Measurements from ENCODE around the gene SCN2A. TPM values are rescaled to one million over a fixed set of nuclear protein-coding genes. Genes with fewer than 3 reads are reported as not detected.
"Not testable (repeated sequence)": the region's sequence is repeated elsewhere in the genome, so short reads cannot be mapped to it uniquely, and the experiment has no call there.

SCN2A gene
- total RNA-seq, 1 experiment from 2014 or later = 0.05 TPM

DNA sequence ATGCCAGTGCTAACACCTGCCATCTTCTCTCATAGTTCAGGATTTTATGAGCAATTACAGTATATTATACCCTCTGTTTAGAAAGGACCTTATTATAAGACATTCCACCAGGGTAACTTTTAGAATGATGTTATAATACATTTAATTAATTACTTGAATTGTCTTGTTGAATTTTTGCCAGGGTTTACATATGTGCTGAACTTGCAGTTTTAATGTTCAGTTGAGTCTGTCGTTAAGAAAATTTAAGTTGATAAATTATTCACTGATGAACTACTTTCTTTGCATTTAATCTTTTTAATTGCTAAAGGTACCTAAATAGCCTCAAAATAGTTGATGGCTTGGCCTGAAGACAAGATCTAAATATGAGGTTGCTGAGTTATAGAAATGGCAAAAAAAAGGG lies 68.1 kb downstream of the SCN2A start:
- Histone ChIP-seq H3K9me3 (replicated peaks) (no peaks in the 10 kb centered on the region), H3K27ac (no peak overlapping the region), H3K4me3 (no peak overlapping the region), H3K4me1 (replicated peaks) (no peaks in the 10 kb centered on the region), H3K27me3 (replicated peaks) (no peaks in the 10 kb centered on the region; the same call in 1 of the 2 replicates), H3K36me3 (no peaks in the 10 kb centered on the region)
- DNase-seq (ENCODE audit: low read depth in 1 of 2, low spot score in 2 of 2) = no peak

DNA sequence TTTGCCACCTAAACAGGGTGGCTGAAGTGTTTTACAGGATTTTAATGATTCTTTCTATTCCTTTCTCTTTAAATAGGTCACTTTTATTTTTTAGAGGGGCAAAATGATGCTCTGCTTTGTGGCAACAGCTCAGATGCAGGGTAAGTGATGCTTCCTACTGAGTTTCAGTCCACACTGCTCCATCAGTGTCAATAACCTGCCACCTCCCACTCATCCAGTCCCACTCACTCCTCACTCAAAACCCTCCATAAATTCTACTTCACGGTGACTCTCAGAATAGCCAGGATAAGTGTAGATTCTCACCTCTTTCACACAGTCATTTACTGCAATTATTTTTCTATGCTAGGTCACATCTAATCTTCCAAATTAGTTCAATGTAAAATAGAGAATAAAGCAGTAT lies 72.7 kb downstream of the SCN2A start:
- no peaks in the 10 kb centered on the region for H3K4me1 ChIP-seq (replicated peaks)
- H3K27me3 ChIP-seq (replicated peaks) = no peaks in the 10 kb centered on the region; the same call in 1 of the 2 replicates
- H3K9me3 ChIP-seq (replicated peaks) = no peaks in the 10 kb centered on the region
- no peaks in the 10 kb centered on the region for H3K36me3 ChIP-seq
- H3K4me3 ChIP-seq = no peak overlapping the region
- no peak overlapping the region for H3K27ac ChIP-seq
- no peak for DNase-seq (ENCODE audit: low read depth in 1 of 2, low spot score in 2 of 2)

DNA sequence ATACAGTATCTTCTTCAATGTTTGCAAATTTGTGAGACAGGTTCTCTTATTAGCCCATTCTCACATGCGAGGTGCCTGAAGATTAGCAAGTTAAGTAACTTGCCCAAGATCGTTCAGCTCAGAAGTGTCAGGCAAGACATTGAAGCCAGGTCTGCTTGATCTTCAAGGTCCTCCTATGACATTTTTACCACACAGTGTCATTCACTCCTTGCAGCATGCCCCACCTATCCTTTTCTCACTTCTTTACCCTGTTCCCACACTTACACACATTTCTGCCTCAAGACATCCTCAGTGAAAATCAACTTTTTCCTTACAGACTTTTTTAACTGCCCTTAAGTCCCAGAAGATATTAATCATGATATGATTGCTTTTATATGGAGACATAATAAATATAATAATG lies 73.8 kb downstream of the SCN2A start:
- no peaks in the 10 kb centered on the region for H3K9me3 ChIP-seq (replicated peaks)
- no peaks in the 10 kb centered on the region for H3K4me1 ChIP-seq (replicated peaks)
- no peaks in the 10 kb centered on the region for H3K36me3 ChIP-seq
- DNase-seq (ENCODE audit: low read depth in 1 of 2, low spot score in 2 of 2) = no peak
- no peak overlapping the region for H3K4me3 ChIP-seq
- H3K27ac ChIP-seq = no peak overlapping the region
- no peaks in the 10 kb centered on the region; the same call in 1 of the 2 replicates for H3K27me3 ChIP-seq (replicated peaks)

GRCh38 chr2:165313509-165313908 lies 74.3 kb downstream of the SCN2A start:
- no peak overlapping the region for H3K27ac ChIP-seq
- H3K9me3 ChIP-seq (replicated peaks) = no peaks in the 10 kb centered on the region
- DNase-seq (ENCODE audit: low read depth in 1 of 2, low spot score in 2 of 2) = no peak
- H3K4me1 ChIP-seq (replicated peaks) = no peaks in the 10 kb centered on the region
- H3K36me3 ChIP-seq = no peaks in the 10 kb centered on the region
- no peaks in the 10 kb centered on the region; the same call in 1 of the 2 replicates for H3K27me3 ChIP-seq (replicated peaks)
- no peak overlapping the region for H3K4me3 ChIP-seq

DNA sequence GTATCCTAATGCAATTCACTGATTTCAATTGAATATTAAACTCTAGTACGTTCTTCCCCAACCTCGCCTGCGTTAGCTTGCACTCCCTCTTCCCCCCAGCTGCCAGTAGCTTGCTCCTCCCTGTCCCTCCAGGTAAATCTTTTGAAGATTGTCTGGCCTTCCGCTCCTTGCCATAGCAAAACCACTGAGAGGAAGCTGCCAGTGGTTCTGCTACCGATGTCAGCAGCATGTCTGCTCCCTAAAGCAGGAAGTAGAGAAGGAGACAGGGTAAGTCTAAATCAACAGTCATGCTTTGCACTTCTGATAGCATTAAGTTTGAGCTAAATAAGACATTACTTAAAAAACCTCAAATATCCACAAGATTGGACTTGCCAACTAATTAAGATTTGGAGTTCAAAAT lies 89.1 kb downstream of the SCN2A start:
- Histone ChIP-seq H3K4me3 (no peak overlapping the region), H3K27ac (no peak overlapping the region), H3K9me3 (replicated peaks) (no peaks in the 10 kb centered on the region), H3K27me3 (replicated peaks) (no peaks in the 10 kb centered on the region), H3K4me1 (replicated peaks) (no peaks in the 10 kb centered on the region), H3K36me3 (no peaks in the 10 kb centered on the region)
- DNase-seq (ENCODE audit: low read depth in 1 of 2, low spot score in 2 of 2) = no peak

- H3K9me3 ChIP-seq (replicated peaks); H3K27me3 ChIP-seq (replicated peaks); H3K27ac ChIP-seq; H3K4me1 ChIP-seq (replicated peaks); H3K4me3 ChIP-seq; H3K36me3 ChIP-seq; DNase-seq (ENCODE audit: low read depth in 1 of 2, low spot score in 2 of 2): not testable (repeated sequence)
These were observed 105.1 kb downstream of the SCN2A start for GRCh38 chr2:165344276-165344675.

DNA sequence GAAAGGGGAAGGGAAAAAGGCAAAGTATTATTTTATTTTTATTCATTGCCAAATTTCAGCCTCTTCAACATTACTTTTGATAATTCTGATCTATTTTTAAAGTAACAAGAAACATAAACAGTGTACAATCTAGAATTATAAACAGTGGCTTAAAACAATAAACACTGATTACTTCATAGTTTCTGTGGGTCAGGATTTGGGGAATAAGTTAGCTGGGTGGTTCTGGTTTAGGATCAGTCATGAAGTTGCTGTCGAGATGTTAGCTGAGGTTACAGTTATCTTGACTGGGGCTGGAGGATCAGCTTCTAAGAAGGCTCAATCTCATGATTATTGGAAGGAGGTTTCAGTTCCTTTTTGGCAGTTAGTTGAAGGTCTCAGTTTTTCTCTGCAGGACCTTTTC lies 109.2 kb downstream of the SCN2A start:
- Histone ChIP-seq H3K4me1 (replicated peaks) (no peaks in the 10 kb centered on the region), H3K27ac (no peak overlapping the region), H3K9me3 (replicated peaks) (no peaks in the 10 kb centered on the region), H3K36me3 (no peaks in the 10 kb centered on the region), H3K27me3 (replicated peaks) (no peaks in the 10 kb centered on the region), H3K4me3 (no peak overlapping the region)
- no peak for DNase-seq (ENCODE audit: low read depth in 1 of 2, low spot score in 2 of 2)

- DNase-seq (ENCODE audit: low read depth in 1 of 2, low spot score in 2 of 2) = no peak
- Histone ChIP-seq H3K4me3 (no peak overlapping the region), H3K9me3 (replicated peaks) (no peaks in the 10 kb centered on the region), H3K4me1 (replicated peaks) (no peaks in the 10 kb centered on the region), H3K27ac (no peak overlapping the region), H3K36me3 (no peaks in the 10 kb centered on the region), H3K27me3 (replicated peaks) (no peaks in the 10 kb centered on the region)
These were observed 110.0 kb downstream of the SCN2A start for GRCh38 chr2:165349181-165349580.

GRCh38 chr2:165357758-165358157 lies 118.5 kb downstream of the SCN2A start:
- H3K27me3 ChIP-seq (replicated peaks) = no peaks in the 10 kb centered on the region
- no peaks in the 10 kb centered on the region for H3K9me3 ChIP-seq (replicated peaks)
- no peak overlapping the region for H3K27ac ChIP-seq
- DNase-seq (ENCODE audit: low read depth in 1 of 2, low spot score in 2 of 2) = no peak
- no peaks in the 10 kb centered on the region for H3K36me3 ChIP-seq
- H3K4me3 ChIP-seq = no peak overlapping the region
- no peaks in the 10 kb centered on the region for H3K4me1 ChIP-seq (replicated peaks)

- Histone ChIP-seq H3K4me1 (replicated peaks) (no peaks in the 10 kb centered on the region), H3K4me3 (no peak overlapping the region), H3K36me3 (no peaks in the 10 kb centered on the region), H3K9me3 (replicated peaks) (no peaks in the 10 kb centered on the region), H3K27me3 (replicated peaks) (no peaks in the 10 kb centered on the region), H3K27ac (no peak overlapping the region)
- DNase-seq (ENCODE audit: low read depth in 1 of 2, low spot score in 2 of 2) = no peak
These were observed 122.3 kb downstream of the SCN2A start for GRCh38 chr2:165361514-165361913.

DNA sequence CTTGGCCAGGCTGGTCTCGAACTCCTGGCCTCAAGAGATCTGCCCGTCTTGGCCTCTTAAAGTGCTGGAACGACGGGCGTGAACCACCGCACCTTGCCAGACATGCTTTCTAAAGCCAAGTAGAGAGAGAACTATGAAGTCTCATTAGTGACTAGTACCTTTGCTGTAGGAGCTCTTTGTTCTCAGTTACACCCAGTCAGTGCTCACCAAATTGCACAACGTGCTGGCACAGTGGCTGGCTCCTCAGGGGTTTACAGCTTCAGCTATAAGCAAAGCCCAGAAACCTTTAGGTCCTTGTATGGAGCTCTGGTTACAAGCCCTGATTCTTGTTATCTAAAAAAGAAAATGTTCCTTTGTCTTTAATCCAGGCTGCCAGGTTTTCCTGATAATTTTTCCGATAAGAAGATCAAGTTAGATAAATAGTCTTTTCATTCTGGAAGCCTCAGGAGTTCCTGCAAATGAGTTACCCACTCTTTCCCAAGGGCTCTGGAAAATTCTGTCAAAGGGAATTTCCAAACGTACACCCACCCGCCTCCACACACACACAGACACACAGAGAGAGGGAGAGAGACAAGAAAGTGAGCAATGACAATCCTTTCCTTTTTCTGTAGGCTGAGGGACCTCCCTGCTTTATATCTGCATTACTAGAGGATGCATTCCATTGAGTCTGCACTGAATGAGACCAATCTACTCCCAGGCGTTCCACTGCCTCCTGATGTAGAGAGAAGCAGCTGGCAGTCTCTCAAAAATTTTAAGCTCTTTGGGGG lies 130.1 kb downstream of the SCN2A start:
- H3K4me1 ChIP-seq (replicated peaks) = no peaks in the 10 kb centered on the region
- no peaks in the 10 kb centered on the region for H3K9me3 ChIP-seq (replicated peaks)
- DNase-seq (ENCODE audit: low read depth in 1 of 2, low spot score in 2 of 2) = no peak
- no peak overlapping the region for H3K27ac ChIP-seq
- H3K4me3 ChIP-seq = no peak overlapping the region
- no peaks in the 10 kb centered on the region for H3K27me3 ChIP-seq (replicated peaks)
- no peaks in the 10 kb centered on the region for H3K36me3 ChIP-seq

DNA sequence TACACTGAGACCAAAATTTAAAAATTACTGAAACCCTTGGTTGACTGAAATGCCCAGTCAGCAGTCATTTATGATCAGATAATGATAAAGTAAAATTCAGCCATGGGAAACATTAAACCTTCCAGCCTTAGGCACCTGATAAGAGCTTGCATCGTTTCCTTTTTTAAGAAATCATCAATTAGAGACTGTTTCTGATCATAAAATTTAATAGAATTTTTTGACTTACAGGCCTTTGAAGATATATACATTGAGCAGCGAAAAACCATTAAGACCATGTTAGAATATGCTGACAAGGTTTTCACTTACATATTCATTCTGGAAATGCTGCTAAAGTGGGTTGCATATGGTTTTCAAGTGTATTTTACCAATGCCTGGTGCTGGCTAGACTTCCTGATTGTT lies 130.7 kb downstream of the SCN2A start:
- H3K4me3 ChIP-seq = no peak overlapping the region
- DNase-seq (ENCODE audit: low read depth in 1 of 2, low spot score in 2 of 2) = no peak
- H3K27me3 ChIP-seq (replicated peaks) = no peaks in the 10 kb centered on the region
- no peaks in the 10 kb centered on the region for H3K4me1 ChIP-seq (replicated peaks)
- no peaks in the 10 kb centered on the region for H3K9me3 ChIP-seq (replicated peaks)
- H3K36me3 ChIP-seq = no peaks in the 10 kb centered on the region
- no peak overlapping the region for H3K27ac ChIP-seq

- Histone ChIP-seq H3K4me1 (replicated peaks) (no peaks in the 10 kb centered on the region), H3K4me3 (no peak overlapping the region), H3K36me3 (no peaks in the 10 kb centered on the region), H3K27me3 (replicated peaks) (no peaks in the 10 kb centered on the region), H3K27ac (no peak overlapping the region), H3K9me3 (replicated peaks) (no peaks in the 10 kb centered on the region)
- DNase-seq (ENCODE audit: low read depth in 1 of 2, low spot score in 2 of 2) = no peak
These were observed 132.1 kb downstream of the SCN2A start for GRCh38 chr2:165371356-165371755.

DNA sequence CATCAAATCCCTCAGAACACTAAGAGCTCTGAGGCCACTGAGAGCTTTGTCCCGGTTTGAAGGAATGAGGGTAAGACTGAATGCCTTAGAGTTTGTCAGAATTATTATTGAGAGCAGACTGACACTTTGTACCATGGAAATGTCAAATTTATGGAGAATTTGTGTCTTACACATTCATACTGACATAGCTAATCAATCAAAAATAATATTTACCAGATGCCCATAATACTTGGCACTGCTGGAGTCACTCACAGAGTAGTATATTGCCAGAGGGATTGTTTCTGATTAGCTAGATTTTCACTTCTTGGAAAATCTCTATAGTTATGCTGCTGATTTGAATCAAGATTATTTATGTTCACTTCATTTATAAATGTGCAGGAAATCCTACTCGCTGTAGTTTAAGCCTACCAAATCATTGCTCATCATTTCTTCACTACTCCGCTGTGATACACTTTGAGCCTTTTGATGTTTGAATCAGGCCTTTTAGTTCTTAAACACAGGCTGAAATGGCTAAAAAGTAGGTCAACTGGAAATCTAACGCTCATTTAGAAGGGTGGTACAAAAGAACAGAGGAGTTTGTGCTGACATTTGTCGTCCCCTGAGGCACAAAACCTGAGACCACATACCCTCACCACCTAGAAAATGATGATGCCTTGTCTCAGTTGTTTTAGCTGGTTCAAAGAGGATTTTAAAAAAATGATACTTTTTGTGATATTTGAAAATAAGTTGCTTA lies 134.2 kb downstream of the SCN2A start:
- Histone ChIP-seq H3K4me3 (no peak overlapping the region), H3K36me3 (no peaks in the 10 kb centered on the region), H3K4me1 (replicated peaks) (no peaks in the 10 kb centered on the region), H3K27ac (no peak overlapping the region), H3K27me3 (replicated peaks) (no peaks in the 10 kb centered on the region), H3K9me3 (replicated peaks) (no peaks in the 10 kb centered on the region)
- no peak for DNase-seq (ENCODE audit: low read depth in 1 of 2, low spot score in 2 of 2)

Data from SJSA1 (cell line).